NCI-H82 treated with DMSO at 0.1 percent for 48 hours (cell line): ENCODE measurements around the gene TPD52L2.
"Not testable (repeated sequence)": the region's sequence is repeated elsewhere in the genome, so short reads cannot be mapped to it uniquely, and the experiment has no call there.

Source experiments
- DNase-seq: peaks from one replicate; lab custom pipeline; 2025; ENCODE audit not compliant: unreplicated experiment; lab: John Stamatoyannopoulos, UW

The TPD52L2 gene

DNA sequence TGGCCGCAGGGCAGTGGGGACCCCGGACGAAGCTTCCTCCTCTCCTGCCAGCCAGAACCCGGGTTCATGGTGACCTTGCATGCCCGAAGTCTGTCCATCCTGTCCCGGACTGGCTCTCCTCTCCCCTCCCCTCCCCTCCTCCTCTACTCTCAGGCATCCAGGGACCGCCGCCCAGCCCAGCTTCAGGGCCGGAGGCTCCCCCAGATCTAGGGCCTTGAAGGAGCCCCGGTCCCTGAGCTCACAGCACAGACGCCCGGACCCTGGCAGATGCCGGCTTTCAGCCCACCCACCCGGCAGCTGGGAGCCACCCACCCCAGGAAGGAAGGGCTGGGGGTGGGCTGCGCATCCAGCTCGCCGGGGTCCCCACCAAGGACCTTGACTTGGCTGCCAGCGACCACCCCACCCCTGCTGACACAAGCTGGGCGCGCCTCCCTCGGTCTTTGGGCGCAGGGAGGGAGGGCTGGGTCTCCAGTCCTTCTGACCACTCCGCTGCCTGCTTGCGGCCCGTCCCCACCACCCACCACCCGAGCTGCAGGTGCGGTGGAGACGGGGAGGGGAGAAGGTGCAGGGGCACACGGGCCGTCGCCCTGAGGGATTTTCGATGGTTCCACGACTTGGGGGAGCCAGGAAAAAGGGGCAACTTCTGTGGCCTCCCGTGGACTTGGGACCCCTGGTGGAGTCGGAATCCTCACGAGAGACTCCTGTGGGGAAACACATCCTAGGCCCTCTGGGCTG lies 9.5 kb upstream of the TPD52L2 start:
- no peak for DNase-seq

DNA sequence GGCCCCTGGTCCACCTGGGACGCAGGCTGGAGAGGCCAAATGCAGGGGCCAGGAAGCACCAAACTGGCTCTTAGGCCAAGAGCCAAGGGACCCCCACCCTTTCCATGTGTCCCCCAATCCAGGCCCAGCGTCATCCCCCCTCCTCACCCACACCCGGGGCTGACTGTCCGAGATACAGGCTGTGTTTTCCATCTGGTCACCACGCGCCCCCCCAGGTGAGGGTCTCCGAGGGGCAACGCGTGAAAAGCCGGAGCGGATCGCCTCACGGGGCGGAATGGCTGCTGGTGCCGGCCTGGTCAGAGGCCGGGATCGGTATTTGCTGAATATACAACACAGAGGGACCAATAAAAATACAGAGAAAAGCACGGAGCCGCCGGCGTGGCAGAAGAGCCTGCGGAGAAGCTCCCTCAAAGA lies 9.0 kb upstream of the TPD52L2 start:
- DNase-seq, result no peak

DNA sequence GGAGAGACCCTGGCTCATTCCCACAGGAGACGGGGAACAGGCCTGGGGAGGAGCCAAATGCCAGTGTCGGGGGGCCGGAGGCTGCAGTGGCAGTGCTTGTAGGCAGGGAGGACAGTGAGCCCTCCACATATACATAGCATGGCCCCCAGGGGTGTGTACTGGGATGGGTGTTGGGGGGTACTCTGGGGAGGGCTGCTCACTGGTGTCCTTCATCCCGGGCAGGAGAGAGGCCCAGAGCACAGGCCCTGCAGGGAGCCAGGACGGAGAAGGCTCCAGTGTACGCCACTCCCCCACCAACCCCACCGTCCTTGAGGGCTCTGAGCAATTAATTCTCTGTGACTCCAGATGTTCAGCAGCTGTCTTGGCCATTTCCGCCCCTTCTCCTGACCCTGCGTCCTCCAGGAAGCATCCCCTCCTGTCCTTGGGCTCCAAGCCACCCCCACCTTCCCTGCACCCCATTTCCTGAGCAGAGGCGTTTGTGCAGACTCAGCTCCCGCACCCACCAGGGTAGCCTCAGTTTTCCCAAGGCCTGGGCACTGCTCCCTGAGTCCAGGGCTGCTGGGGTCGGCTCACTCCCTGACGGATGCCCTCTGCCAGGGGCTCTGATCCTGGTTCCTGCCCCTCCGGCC lies 7.2 kb upstream of the TPD52L2 start:
- DNase-seq, result no peak

DNA sequence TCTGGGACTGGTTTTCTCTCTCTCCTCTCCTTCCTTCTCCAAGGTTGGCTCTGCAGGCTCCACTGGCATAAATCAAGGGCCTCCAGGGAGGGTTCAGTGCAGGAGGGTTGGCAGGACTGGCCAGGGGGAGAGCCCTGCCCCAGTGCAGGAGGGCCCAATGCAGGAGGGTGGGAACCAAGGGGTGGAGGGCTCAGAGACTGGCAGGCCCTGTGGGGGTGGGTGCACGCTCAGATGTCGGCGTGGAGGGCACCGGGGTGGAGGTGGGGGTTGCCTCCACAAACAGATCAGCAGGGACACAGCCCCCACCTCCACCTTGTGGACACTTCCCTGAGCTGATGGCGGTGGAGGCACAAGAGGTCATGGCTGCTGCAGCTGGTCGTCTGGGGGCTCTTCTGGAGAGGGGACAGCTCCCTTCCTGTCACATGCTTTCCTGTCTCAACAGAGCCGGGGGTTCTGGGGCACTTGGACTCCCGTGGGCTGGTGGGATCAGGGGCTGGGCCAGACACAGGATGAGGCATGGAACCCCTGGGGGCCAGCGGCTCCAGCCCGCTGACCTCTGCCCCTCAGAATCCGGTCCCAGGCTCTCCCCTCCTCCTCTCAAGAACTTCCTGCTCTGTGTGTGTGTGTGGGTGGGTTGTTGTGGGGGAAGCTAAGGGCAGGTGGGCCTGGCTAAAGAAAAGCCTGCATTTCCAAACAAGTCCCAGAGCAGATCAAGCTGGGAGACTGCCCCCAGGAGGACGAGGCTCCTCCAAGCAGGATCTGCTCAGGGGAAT lies 6.5 kb upstream of the TPD52L2 start:
- DNase-seq, result no peak

DNA sequence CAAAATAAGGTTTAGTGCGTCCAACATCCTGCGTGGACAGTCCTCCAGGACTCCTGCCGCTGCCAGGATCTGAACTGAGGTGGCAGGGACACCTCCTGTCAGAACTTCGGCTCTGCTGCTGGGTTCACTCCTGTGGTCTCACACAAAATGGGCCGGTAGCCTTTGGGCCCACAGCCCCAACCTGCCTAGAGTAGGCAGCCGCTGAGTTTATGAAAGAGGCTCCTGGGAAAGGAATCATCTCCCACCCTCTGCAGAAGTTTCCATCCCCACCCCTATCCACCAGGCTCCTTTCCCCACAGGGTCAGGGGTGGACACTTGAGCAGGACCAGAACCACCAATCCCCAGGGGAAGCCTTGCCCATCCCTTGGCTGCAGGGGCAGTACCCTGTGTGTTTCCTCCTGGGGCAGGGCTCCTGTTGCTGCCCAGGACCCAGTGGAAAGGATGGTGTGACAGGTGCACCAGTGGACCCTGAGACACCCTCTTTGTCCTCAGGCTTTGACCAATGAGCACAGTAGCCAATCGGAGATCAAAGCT lies 5.8 kb upstream of the TPD52L2 start:
- no peak for DNase-seq

DNA sequence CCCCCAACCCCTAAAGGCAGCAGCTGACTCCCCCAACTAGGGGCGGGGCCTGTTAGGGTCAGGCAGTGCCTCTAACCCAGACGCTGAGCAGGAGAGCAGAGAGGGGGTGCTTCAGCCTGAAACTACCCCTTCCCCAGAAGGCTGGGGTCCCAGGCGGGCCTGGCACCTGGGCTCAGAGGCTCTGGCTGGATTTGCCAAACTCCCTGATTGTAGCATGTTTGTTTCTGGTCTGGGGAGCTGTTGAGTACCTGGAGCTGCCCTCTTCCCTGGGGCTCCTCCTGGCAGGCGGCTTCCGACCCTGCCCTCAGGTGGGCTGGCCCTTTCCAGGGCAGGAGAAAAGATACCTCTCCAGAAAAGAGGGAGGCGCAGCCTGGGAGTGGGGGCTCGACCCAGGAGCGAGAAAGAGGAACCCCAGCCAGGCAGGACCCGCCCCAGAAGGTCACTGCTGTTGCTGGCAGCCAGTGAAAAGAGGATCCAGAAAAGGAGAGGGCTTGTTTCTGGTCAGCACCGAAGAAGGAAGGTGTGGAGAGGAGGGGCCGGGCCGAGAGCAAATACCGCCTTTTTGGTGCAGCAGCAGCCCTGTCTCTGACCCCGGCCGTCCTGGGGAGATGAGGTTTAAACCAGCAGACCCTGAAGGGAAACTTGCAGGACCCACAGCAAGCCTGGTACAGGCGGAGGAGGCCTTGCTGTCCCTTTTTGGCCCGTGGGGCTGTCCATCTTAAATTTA lies 4.6 kb upstream of the TPD52L2 start:
- no peak for DNase-seq

DNA sequence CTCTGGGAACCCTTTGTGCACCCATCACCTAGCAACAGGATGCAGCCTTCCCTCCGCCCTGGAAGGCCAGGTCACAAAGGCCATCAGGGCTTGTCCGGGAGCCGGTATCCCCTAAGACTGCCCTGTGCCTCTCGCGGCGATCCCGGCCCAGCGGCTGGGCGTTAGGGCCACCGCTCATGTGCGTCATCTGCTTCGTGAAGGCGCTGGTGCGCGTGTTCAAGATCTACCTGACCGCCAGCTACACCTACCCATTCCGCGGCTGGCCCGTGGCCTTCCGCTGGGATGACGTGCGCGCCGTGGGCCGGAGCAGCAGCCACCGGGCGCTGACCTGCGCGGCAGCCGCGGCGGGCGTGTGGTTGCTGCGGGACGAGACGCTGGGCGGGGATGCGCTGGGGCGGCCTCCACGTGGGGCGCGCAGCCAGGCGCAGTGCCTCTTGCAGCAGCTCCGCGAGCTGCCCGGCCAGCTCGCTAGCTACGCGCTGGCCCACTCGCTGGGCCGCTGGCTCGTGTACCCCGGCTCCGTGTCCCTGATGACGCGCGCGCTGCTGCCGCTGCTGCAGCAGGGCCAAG lies 3.6 kb upstream of the TPD52L2 start, which contains the start of gene ABHD16B:
ABHD16B (plus strand) TSS at position 134 of the 570 bp plus-strand sequence; CDS start at position 177, 43 bp downstream.
- no peak for DNase-seq

DNA sequence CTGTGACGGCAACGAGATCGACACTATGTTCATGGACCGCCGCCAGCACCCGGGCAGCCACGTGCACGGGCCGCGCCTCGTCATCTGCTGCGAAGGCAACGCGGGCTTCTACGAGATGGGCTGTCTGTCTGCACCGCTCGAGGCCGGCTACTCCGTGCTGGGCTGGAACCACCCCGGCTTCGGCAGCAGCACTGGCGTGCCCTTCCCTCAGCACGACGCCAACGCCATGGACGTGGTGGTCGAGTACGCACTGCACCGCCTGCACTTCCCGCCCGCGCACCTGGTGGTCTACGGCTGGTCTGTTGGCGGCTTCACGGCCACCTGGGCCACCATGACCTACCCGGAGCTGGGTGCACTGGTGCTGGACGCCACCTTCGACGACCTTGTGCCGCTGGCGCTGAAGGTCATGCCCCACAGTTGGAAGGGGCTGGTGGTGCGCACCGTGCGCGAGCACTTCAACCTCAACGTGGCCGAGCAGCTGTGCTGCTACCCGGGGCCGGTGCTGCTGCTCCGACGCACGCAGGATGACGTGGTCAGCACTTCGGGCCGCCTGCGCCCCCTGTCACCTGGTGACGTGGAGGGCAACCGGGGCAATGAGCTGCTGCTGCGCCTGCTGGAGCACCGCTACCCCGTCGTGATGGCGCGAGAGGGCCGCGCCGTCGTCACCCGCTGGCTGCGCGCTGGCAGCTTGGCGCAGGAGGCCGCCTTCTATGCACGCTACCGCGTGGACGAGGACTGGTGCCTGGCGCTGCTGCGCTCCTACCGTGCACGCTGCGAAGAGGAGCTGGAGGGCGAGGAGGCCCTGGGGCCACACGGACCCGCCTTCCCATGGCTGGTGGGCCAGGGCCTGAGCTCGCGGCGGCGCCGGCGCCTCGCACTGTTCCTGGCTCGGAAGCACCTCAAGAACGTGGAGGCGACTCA lies 2.8 kb upstream of the TPD52L2 start:
- DNase-seq, result no peak

DNA sequence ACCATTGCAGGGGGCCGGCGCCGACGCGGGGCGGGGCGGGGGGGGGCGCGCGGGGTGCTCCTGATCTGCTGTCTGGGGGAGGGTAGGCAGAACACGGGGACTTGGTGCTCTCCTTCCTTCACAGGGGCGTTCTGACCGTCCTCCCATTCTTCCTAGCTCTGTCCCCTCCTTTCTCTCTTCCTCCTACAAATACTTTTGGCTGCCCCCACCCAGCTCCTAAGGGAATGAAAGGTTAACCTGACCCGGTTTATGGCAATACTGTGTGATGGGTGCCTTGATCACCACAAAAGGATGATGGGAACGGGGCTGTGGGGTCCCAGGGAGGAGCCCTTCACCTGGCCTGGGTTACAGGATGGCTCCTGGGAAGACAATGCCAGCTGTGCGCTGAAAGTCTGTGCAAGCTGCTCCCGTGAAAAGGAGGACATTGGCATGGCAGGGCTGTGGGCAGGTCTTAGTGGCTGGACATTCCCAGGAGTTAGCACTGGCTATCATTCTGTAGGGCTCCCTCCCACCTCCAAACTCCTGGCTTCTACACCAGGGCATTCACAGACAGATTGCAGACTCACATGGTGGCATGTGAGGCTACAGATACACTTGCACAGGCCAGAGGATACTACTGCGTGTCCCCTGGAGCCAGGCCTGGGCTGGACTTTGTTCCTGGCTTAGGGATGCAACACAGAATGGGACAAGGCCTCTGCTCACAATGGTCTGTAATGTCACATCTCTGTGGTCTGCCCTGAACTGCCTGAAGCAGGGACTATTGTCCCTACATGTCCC lies 1.9 kb upstream of the TPD52L2 start:
- no peak for DNase-seq

DNA sequence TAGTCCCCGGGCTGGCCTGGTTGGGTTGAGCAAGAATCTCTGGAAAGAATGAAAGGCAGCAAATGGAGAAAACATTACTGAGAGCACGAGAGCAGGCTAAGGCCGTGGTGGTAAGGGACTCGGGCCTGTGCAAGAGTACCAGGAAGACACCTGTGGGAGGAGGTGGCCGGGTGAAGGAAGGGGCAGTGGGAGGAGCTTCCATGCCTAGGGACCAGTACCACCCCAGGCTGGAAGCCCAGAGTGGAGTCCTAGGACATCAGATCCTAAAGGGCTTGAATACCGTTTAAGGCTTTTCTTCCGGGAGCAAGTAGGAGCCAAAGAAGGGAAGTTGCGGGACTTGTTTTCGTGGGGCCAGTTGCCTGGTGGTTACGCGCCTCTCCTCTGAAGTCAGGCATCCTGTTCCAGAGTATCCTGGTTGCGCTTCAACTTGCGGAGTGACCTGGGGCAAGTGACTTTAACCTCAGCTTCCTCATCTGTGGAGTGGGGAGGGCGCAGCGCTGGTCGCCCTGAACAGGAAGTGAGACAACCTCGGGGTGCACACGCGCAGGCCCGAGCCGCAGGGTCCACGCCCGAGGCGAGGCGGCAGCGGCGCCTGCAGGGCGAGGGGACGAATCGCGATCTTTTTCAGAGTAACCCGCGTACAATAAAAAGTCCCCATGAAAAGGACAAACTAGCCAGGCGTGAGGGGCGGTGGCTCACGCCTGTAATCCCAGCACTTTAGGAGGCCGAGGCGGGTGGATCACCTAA lies 1.1 kb upstream of the TPD52L2 start:
- no peak for DNase-seq

DNA sequence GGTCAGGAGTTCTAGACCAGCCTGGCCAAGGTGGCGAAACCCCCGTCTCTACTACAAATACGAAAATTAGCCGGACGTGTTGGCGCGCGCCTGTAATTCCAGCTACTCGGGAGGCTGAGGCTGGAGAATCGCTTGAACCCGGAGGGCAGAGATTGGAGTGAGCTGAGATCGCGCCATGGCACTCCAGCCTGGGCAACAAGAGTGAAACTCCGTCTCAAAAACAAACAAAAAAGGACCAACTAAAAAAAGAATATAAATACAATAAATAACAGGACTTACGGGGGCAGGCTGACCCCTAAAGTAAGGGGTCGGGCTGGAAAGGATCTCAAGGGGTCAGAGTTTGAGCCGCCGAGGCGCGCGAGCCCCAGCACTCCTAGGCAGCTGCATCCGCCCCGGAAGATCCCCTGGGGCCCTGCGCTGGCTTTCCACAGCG lies 509 bp upstream of the TPD52L2 start:
- DNase-seq, result no peak

DNA sequence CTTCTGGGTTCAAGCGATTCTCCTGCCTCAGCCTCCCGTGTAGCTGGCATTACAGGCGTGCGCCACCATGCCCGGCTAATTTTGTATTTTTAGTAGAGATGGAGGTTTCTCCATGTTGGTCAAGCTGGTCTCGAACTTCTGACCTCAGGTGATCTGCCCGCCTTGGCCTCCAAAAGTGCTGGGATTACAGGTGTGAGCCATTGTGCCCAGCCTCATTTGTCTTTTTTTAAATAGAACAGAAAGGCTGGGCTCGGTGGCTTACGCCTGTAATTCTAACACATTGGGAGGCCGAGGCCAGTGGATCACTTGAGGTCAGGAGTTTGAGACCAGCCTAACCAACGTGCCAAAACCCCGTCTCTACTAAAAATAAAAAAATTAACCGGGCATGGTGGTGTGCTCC lies 2.0 kb downstream of the TPD52L2 start:
- not testable (repeated sequence) for DNase-seq

DNA sequence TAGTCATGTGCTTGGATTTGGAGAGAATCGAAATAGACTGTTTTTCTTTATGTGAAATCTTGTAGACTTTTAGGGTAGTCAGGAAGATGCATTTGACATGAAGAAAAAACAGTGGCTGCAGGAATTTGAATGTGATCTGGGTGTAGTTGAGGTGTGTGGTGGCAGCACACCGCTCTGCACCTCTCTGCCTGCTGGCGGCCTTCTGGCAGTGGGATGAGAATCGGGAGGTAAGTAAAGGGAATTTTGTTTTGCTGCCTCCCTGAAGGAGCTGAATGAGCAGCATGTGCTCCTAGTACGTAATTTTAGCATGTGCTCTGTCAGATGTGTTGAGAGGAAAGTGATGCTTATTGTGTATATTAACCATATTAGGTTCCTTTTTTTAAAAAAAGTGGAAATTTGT lies 3.2 kb downstream of the TPD52L2 start:
- DNase-seq, result no peak

DNA sequence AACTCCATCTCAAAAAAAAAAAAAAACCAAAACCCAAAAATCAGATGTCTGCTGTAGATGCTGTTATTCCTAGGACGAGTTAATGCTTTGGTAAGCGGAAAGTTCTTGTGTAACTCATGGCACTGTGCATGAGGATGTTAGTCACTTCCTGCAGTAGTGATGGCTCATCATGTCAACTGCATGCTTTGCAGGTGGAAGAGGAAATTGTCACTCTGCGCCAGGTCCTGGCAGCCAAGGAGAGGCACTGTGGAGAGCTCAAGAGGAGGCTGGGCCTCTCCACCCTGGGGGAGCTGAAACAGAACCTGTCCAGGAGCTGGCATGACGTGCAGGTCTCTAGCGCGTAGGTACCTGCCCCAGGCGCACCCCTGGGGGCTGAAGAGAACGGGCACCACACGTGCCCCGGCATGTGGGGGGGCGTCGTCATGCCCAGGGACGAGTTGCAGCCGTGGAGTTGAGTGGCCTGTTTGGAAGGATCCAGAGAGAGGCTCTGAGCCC lies 8.5 kb downstream of the TPD52L2 start:
- DNase-seq, result no peak

DNA sequence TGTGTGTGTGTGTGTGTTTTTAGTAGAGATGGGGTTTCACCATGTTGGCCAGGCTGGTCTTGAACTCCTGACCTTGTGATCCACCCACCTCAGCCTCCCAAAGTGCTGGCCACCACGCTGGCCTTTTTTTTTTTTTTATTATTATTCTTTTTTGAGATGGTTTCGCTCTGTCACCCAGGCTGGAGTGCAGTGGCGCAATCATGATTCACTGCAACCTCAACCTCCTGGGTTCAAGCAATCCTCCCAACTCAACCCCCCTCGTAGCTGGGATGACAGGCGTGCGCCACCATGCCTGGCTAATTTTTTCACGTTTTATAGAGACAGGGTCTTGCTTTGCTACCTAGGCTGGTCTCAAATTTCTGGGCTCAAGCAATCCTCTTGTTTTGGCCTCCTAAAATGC lies 9.2 kb downstream of the TPD52L2 start:
- not testable (repeated sequence) for DNase-seq

DNA sequence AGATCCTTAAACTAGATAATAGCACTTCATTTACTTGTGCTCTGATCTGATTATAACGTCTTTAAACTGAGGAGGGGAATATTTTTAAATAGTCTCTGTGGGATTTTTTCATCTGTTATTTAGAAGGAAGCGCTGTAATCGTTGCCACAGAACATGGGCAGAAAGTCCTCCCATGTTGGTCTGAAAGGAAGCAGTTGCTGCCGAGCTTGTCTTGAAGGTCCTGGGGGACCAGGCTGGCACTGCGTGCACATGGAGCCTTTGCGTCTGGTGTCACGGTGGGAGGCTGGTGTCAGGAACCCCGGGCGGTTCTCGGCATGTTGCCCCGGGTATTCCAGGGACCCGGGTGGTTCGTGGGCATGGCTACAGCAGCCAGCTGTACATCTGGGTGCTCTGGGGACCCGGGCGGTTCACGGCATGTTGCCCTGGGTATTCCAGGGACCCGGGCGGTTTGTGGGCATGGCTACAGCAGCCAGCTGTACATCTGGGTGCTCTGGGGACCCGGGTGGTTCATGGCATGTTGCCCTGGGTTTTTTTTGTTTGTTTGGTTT lies 11.5 kb downstream of the TPD52L2 start:
- DNase-seq, result no peak

DNA sequence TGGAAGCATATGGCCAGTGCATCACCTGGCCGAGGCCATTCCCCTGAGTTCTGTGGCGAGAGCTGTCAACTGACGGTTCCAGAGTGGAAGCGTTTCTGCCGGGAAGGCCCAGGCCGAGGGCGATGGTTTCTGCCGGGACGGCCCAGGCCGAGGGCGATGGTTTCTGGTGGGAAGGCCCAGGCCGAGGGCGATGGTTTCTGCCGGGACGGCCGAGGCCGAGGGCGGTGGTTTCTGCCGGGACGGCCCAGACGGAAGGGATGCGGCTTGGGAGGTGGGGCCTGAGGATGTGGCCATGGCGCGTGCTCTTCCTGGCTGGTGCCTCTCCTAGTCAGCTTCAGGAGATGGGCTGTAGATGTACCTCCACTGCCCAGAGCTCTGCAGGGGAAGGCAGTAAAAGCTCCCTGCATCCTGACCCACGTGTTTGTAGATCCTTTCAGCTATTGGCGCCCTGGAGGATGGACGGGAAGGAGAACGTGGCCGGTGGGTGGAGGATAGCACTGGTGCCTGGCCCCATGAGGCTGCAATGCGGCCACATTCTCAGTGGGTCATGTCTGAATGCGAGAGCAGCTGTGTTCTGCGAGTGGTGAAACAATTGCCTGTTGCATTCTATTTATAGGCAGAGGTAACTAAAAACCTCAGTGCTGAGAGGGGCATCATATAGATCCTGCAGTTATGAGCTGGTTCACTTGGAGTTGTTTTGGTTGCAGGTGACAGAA lies 12.8 kb downstream of the TPD52L2 start:
- DNase-seq, result no peak
